K562 (cell line): ENCODE results near the gene TBC1D10A. TPM values are rescaled to one million over a fixed set of nuclear protein-coding genes. Genes with fewer than 3 reads are reported as not detected.

Experiments used
- ATAC-seq: fragments of 200-7000 bp; cut with Tn5 transposase; 3 replicates; pipeline ENCODE4 v1.9.1; 2020; ENCODE audit warnings: moderate library complexity
- BruUV-seq: library from RNA; stranded (reverse); fragments of 400-500 nt; replicated peaks from 2 replicates; lab custom pipeline; 2021; lab: Mats Ljungman, UMichigan
- CTCF ChIA-PET: fragments of 300-600 bp; formaldehyde crosslinking; extraction: SDS; loops from one replicate; lab custom pipeline; 2021; ENCODE audit warnings: low intra/inter-chr PET ratio; lab: Yijun Ruan, JAX
- POLR2A ChIA-PET: fragments of 300-600, 350-650 bp; sonication (Branson Sonifier 250); formaldehyde crosslinking; extraction: SDS; loops from one replicate; lab custom pipeline; 2021; ENCODE audit warnings: antibody characterized with exemption, inconsistent platforms; lab: Yijun Ruan, JAX
- DNase-seq, 4 experiments: peaks; one replicate each; pipeline versions ENCODE4 v3.0.0 to v3.0.0-alpha.2; 2011 to 2018; ENCODE audit warnings: low spot score in 3 of 4, mixed read lengths in 3 of 4; ENCODE audit errors: extremely low read depth in 1 of 4
- FAIRE-seq: peaks from 2 replicates; lab custom pipeline; 2011; peaks lifted over from hg19 to GRCh38; lab: Jason Lieb, UNC
- H2AFZ ChIP-seq: 2 replicates; pipeline ENCODE4 v1.6.0; 2011; ENCODE audit warnings: low read depth, low read length, control low read depth, inconsistent platforms
- H3K27ac ChIP-seq: fragments of 200-600 bp; 3 replicates; pipeline ENCODE4 v1.8.0; 2011; ENCODE audit warnings: low read depth, mild to moderate bottlenecking, control low read depth, inconsistent platforms, low read length, moderate library complexity, mixed read lengths; ENCODE audit errors: extremely low read depth
- H3K27me3 ChIP-seq, 2 experiments: fragments of 300-600 bp in 1 of 2; 2 replicates in 1 of 2; 3 replicates in 1 of 2; pipeline versions ENCODE4 v1.6.0 to v1.8.0; 2011; ENCODE audit warnings: inconsistent platforms in 2 of 2, low read length in 2 of 2, mild to moderate bottlenecking in 1 of 2, mixed read lengths in 1 of 2, moderate library complexity in 1 of 2; ENCODE audit not compliant: control insufficient read depth in 2 of 2, insufficient read depth in 2 of 2
- H3K36me3 ChIP-seq: fragments of 300-600 bp; 3 replicates; pipeline ENCODE4 v1.8.0; 2011; ENCODE audit warnings: mild to moderate bottlenecking, low read length, inconsistent platforms; ENCODE audit not compliant: control insufficient read depth, insufficient read depth
- H3K4me1 ChIP-seq, 2 experiments: fragments of 200-600 bp in 1 of 2; replicated peaks in 1 of 2; 2 replicates in 1 of 2; 3 replicates in 1 of 2; pipeline versions ENCODE4 v1.5.1 to v1.8.0; 2011; ENCODE audit warnings: inconsistent platforms in 2 of 2, low read length in 2 of 2, mild to moderate bottlenecking in 1 of 2, mixed read lengths in 1 of 2, moderate library complexity in 1 of 2; ENCODE audit not compliant: control insufficient read depth in 2 of 2, insufficient read depth in 2 of 2
- H3K4me2 ChIP-seq: 2 replicates; pipeline ENCODE4 v1.6.1; 2011; ENCODE audit warnings: low read length, control low read depth, inconsistent platforms, mixed read lengths; ENCODE audit not compliant: insufficient read depth
- H3K4me3 ChIP-seq: fragments of 200-600 bp; sonication (generic), shearing (Covaris generic); 2 replicates; pipeline ENCODE4 v1.5.1; 2016; ENCODE audit warnings: control low read depth, inconsistent platforms
- H3K79me2 ChIP-seq: fragments of 200-600 bp; 3 replicates; pipeline ENCODE4 v1.8.0; 2011; ENCODE audit warnings: low read length, inconsistent platforms; ENCODE audit not compliant: control insufficient read depth, insufficient read depth
- H3K9ac ChIP-seq, 2 experiments: 2 replicates each; pipeline versions ENCODE4 v1.6.0 to v1.6.1; 2011; ENCODE audit warnings: low read depth in 2 of 2, low read length in 2 of 2, control low read depth in 1 of 2, inconsistent platforms in 1 of 2, mild to moderate bottlenecking in 1 of 2, mixed read lengths in 1 of 2; ENCODE audit not compliant: insufficient read depth in 1 of 2
- H3K9me1 ChIP-seq: one replicate; pipeline ENCODE4 v1.6.0; 2011; ENCODE audit warnings: inconsistent platforms, mild to moderate bottlenecking, low read length, moderate library complexity; ENCODE audit not compliant: control insufficient read depth, insufficient read depth
- H3K9me3 ChIP-seq: replicated peaks from 2 replicates; pipeline ENCODE4 v1.5.1; 2011; ENCODE audit warnings: low read depth, low read length, inconsistent platforms; ENCODE audit not compliant: control insufficient read depth, insufficient read depth
- H4K20me1 ChIP-seq: replicated peaks from 2 replicates; pipeline ENCODE4 v1.6.1; 2011; ENCODE audit warnings: low read length, inconsistent platforms, mixed read lengths; ENCODE audit not compliant: control insufficient read depth, insufficient read depth
- CEBPG ChIP-seq, 3 experiments: fragments of 200-800 bp in 1 of 3; sonication (Bioruptor generic) in 1 of 3; sonication (generic) in 1 of 3; formaldehyde crosslinking in 1 of 3; IDR thresholded peaks in 2 of 3; conservative IDR thresholded peaks in 1 of 3; 2 replicates each; pipeline versions ENCODE4 v1.6.1 to v1.8.0; 2016 to 2022; ENCODE audit warnings: missing compliant biosample characterization in 2 of 3, missing genetic modification characterization in 2 of 3, mild to moderate bottlenecking in 1 of 3, missing genetic modification reagents in 1 of 3
- CHCHD3 ChIP-seq: fragments of 250-450 bp; sonication (Bioruptor Pico); IDR thresholded peaks from 2 replicates; pipeline ENCODE4 v2.1.2; 2022; ENCODE audit warnings: mild to moderate bottlenecking
- CHD2 ChIP-seq: IDR thresholded peaks from 2 replicates; pipeline ENCODE4 v1.6.1; 2011; ENCODE audit warnings: low read depth, low read length
- FOXA3 ChIP-seq, 2 experiments: fragments of 450-650 bp in 1 of 2; sonication (generic) in 1 of 2; formaldehyde crosslinking; IDR thresholded peaks in 1 of 2; conservative IDR thresholded peaks in 1 of 2; 2 replicates each; pipeline versions ENCODE4 v1.4.0 to v1.8.0; 2020 to 2022; ENCODE audit warnings: mild to moderate bottlenecking in 2 of 2, missing genetic modification reagents in 1 of 2
- FOXP4 ChIP-seq: sonication (generic); formaldehyde crosslinking; IDR thresholded peaks from 2 replicates; pipeline ENCODE4 v1.8.0; 2022; ENCODE audit warnings: mild to moderate bottlenecking, missing genetic modification reagents, borderline replicate concordance
- GTF2E2 ChIP-seq: fragments of 200-800 bp; sonication (Bioruptor generic); IDR thresholded peaks from 2 replicates; pipeline ENCODE4 v1.6.1; 2016; ENCODE audit warnings: missing genetic modification characterization, missing compliant biosample characterization
- KLF1 ChIP-seq: fragments of 450-650 bp; IDR thresholded peaks from 2 replicates; pipeline ENCODE4 v1.6.1; 2016; ENCODE audit warnings: missing genetic modification characterization, missing compliant biosample characterization
- PHF8 ChIP-seq: fragments of 200-600 bp; sonication (generic); IDR thresholded peaks from 2 replicates; pipeline ENCODE4 v1.6.1; 2012; ENCODE audit warnings: mixed run types, mild to moderate bottlenecking, inconsistent platforms, low read length, moderate library complexity, borderline replicate concordance
- RAD51 ChIP-seq: fragments of 450-650 bp; IDR thresholded peaks from 2 replicates; pipeline ENCODE4 v1.7.1; 2016; ENCODE audit warnings: low read depth, mild to moderate bottlenecking, borderline replicate concordance
- SMAD1 ChIP-seq: fragments of 150-350 bp; IDR thresholded peaks from 2 replicates; pipeline ENCODE4 v1.6.1; 2014; ENCODE audit warnings: low read length, low read depth; ENCODE audit not compliant: partially characterized antibody
- ZKSCAN8 ChIP-seq: fragments of 200-800 bp; sonication (Bioruptor generic); IDR thresholded peaks from 2 replicates; pipeline ENCODE4 v1.6.1; 2016; ENCODE audit warnings: missing genetic modification characterization, missing compliant biosample characterization
- ZNF586 ChIP-seq: fragments of 450-650 bp; formaldehyde crosslinking; conservative IDR thresholded peaks from 2 replicates; pipeline ENCODE4 v1.4.0; 2020; ENCODE audit warnings: mild to moderate bottlenecking, moderate library complexity
- WGBS: fragments of 100-300 bp; shearing (Covaris generic); methylation state at CpG from one replicate; pipeline ENCODE4 v1.1.6; 2016; ENCODE audit warnings: low coverage, mixed read lengths; ENCODE audit not compliant: insufficient coverage; ENCODE audit errors: missing lambda C conversion rate; 5-methylcytosine and 5-hydroxymethylcytosine counted together
- in situ Hi-C: fragments of 300-500 bp; cut with MboI; formaldehyde crosslinking; loops from 4 replicates; pipeline ENCODE4 v1.15.0; 2018; ENCODE audit warnings: inconsistent platforms, mixed read lengths
- intact Hi-C: fragments of 100-400 bp; cut with micrococcal nuclease; formaldehyde crosslinking; loops from 2 replicates; pipeline ENCODE4 v1.14.2; 2022
- polyA plus RNA-seq, 8 experiments: library from polyadenylated mRNA; depleted of rRNA in 4 of 8; stranded (reverse) in 5 of 8; unstranded in 3 of 8; fragments of >200 nt; fragmentation: Nextera tagmentation in 2 of 8; fragmentation: Illumina TruSeq in 1 of 8; extraction: Ambion mirVana in 2 of 8; extraction: Trizol in 1 of 8; gene quantifications; 2 replicates each; pipeline versions ENCODE4 v1.2.1 to v1.2.3, GENCODE V29; 2011 to 2014; ENCODE audit warnings: inconsistent platforms in 1 of 8, missing spikeins in 1 of 8
- total RNA-seq, 7 experiments: library from RNA; depleted of rRNA in 6 of 7; stranded (reverse); fragments of >200 nt in 6 of 7; fragmentation: Illumina TruSeq in 2 of 7; extraction: Trizol in 2 of 7; gene quantifications; 2 replicates each; pipeline versions ENCODE4 v1.2.1 to v1.2.3, GENCODE V29; 2011 to 2021; ENCODE audit warnings: low replicate concordance in 1 of 7
- TF ChIP-seq, protein P1 (sequence below): fragments of 150-350 bp; conservative IDR thresholded peaks from 2 replicates; pipeline ENCODE4 v1.6.1; 2014; ENCODE audit warnings: low read length
- TF ChIP-seq, protein P2 (sequence below): fragments of 450-650 bp; IDR thresholded peaks from 2 replicates; pipeline ENCODE4 v1.6.1; 2017; ENCODE audit warnings: antibody characterized with exemption

Gene TBC1D10A
- total and polyA plus RNA-seq, 9 of the 15 experiments (the other 6 are each of a cell fraction or from before 2014, with no cell fraction given) = 0.13 to 10.4 (median 4.6) TPM

DNA sequence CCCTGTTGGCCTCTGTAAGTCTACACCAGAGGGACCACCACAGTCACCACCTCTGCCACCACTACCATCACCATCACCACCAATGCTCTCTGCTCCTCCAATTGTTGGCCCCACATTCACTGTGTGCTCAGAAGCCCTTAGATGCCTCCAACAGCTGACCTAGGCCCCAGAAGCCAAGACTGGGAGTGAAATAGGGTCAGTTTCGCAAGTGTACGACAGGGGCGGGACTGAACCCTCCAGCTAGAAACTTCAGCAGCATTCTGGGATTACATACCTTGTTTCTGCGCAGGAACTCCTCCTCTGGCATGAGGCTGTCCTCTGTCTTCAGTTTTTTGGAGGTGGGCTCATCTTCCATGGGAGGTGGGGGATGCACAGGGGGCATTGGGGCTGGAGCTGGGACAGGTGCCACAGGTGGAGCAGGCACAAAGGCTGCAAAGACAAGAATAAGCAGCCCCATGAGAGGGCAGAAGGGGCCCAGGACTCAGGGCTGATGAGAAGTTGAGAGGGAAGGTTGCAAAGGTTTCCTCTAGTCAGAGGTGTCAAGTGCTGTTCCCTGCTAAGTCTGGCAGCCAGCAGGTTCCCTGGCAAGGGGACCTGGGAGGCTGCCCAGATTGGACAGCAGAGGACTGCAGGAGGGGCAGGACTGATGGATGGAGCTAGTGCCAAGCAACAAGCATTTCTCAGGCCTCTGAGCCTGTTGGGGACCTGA lies 10.2 kb upstream of the TBC1D10A start:
- H3K79me2 ChIP-seq = no peaks in the 10 kb centered on the region
- no peaks in the 10 kb centered on the region for H4K20me1 ChIP-seq
- in situ Hi-C loops = no loop called here
- H3K4me2 ChIP-seq = no peak overlapping the region
- no peaks in the 10 kb centered on the region for H3K27me3 ChIP-seq
- FAIRE-seq (no peak), ATAC-seq (no peak), DNase-seq (no peak)
- no peak overlapping the region for H3K27ac ChIP-seq
- no peak overlapping the region for H3K4me3 ChIP-seq
- intact Hi-C loops = no loop called here
- no peaks in the 10 kb centered on the region for H3K9me1 ChIP-seq
- POLR2A ChIA-PET = interaction anchor here (0.6 to 2.2 kb wide), 2 partner anchors 9 to 126 kb away, joined by 3 to 8 read pairs; partner anchors contain the start of gene TBC1D10A
- H3K9me3 ChIP-seq = no peaks in the 10 kb centered on the region
- 94% methylated on average over 2 of the region's 4 CpGs for WGBS
- no peak overlapping the region for H3K9ac ChIP-seq
- H3K4me1 ChIP-seq = peaks cover 0 to 5% of the 10 kb centered on the region in 2 experiments; a peak in 2 of 5 replicates
- no TSS peak for BruUV-seq
- H2AFZ ChIP-seq = no peak overlapping the region
- peaks cover 96% of the 10 kb centered on the region for H3K36me3 ChIP-seq
- CTCF ChIA-PET = no interaction called here
- TF ChIP-seq RAD51 (no peak), CHCHD3 (no peak), CHD2 (no peak), PHF8 (no peak), FOXP4 (no peak), FOXA3 (CRISPR knock-in tag; conservative IDR thresholded peaks at IDR 0.05 in 1 of 2, IDR thresholded peaks at IDR 0.05 in 1 of 2) (no peak), GTF2E2 (tag) (no peak), ZKSCAN8 (CRISPR knock-in tag) (no peak), SMAD1 (no peak), KLF1 (tag) (no peak), CEBPG (CRISPR knock-in tag; IDR thresholded peaks at IDR 0.05) (no peak), CEBPG (tag; conservative IDR thresholded peaks at IDR 0.05 in 1 of 2, IDR thresholded peaks at IDR 0.05 in 1 of 2) (no peak), ZNF586 (CRISPR knock-in tag) (no peak)
- TF ChIP-seq, protein P1, sequence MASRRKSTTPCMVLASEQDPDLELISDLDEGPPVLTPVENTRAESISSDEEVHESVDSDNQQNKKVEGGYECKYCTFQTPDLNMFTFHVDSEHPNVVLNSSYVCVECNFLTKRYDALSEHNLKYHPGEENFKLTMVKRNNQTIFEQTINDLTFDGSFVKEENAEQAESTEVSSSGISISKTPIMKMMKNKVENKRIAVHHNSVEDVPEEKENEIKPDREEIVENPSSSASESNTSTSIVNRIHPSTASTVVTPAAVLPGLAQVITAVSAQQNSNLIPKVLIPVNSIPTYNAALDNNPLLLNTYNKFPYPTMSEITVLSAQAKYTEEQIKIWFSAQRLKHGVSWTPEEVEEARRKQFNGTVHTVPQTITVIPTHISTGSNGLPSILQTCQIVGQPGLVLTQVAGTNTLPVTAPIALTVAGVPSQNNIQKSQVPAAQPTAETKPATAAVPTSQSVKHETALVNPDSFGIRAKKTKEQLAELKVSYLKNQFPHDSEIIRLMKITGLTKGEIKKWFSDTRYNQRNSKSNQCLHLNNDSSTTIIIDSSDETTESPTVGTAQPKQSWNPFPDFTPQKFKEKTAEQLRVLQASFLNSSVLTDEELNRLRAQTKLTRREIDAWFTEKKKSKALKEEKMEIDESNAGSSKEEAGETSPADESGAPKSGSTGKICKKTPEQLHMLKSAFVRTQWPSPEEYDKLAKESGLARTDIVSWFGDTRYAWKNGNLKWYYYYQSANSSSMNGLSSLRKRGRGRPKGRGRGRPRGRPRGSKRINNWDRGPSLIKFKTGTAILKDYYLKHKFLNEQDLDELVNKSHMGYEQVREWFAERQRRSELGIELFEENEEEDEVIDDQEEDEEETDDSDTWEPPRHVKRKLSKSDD = no peak
- TF ChIP-seq, protein P2, sequence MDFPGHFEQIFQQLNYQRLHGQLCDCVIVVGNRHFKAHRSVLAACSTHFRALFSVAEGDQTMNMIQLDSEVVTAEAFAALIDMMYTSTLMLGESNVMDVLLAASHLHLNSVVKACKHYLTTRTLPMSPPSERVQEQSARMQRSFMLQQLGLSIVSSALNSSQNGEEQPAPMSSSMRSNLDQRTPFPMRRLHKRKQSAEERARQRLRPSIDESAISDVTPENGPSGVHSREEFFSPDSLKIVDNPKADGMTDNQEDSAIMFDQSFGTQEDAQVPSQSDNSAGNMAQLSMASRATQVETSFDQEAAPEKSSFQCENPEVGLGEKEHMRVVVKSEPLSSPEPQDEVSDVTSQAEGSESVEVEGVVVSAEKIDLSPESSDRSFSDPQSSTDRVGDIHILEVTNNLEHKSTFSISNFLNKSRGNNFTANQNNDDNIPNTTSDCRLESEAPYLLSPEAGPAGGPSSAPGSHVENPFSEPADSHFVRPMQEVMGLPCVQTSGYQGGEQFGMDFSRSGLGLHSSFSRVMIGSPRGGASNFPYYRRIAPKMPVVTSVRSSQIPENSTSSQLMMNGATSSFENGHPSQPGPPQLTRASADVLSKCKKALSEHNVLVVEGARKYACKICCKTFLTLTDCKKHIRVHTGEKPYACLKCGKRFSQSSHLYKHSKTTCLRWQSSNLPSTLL = no peak
